HFF-Myc (cell line): ENCODE data around the gene CHRNA1.

Experiments used
- DNase-seq: peaks from one replicate; pipeline ENCODE4 v3.0.0-alpha.2; 2011; ENCODE audit warnings: low read depth; ENCODE audit errors: extremely low read depth
- H3K4me3 ChIP-seq: replicated peaks from 2 replicates; pipeline ENCODE4 v1.5.1; 2011; ENCODE audit warnings: low read depth, mild to moderate bottlenecking, control low read depth, low read length
- TF ChIP-seq, protein P1 (sequence below): IDR thresholded peaks from 2 replicates; pipeline ENCODE4 v1.5.1; 2012; ENCODE audit warnings: mild to moderate bottlenecking, low read depth, low read length, control low read depth; ENCODE audit errors: missing control alignments

The CHRNA1 gene

DNA sequence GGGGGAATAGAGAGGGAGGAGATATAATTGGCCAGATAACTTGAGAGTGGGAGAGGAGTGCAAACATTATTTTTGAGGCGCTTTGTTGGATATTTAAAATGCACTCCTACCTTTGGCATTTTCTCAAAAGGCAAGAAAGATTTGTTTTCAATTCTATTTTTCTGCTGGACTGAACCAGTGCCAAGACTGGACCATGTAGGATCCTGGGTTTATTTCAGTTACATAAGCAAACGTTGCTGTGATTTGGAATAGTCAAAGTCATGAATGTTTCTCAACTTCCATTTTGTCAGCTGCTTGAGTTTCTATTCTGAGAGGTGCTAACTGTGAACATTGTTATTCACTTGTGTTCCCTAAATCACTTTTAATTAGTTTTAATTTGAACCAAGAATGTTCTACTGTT, 8.9 kb upstream of the CHRNA1 start:
- no peak overlapping the region for H3K4me3 ChIP-seq
- TF ChIP-seq, protein P1, sequence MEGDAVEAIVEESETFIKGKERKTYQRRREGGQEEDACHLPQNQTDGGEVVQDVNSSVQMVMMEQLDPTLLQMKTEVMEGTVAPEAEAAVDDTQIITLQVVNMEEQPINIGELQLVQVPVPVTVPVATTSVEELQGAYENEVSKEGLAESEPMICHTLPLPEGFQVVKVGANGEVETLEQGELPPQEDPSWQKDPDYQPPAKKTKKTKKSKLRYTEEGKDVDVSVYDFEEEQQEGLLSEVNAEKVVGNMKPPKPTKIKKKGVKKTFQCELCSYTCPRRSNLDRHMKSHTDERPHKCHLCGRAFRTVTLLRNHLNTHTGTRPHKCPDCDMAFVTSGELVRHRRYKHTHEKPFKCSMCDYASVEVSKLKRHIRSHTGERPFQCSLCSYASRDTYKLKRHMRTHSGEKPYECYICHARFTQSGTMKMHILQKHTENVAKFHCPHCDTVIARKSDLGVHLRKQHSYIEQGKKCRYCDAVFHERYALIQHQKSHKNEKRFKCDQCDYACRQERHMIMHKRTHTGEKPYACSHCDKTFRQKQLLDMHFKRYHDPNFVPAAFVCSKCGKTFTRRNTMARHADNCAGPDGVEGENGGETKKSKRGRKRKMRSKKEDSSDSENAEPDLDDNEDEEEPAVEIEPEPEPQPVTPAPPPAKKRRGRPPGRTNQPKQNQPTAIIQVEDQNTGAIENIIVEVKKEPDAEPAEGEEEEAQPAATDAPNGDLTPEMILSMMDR, result no peak
- DNase-seq, result no peak

DNA sequence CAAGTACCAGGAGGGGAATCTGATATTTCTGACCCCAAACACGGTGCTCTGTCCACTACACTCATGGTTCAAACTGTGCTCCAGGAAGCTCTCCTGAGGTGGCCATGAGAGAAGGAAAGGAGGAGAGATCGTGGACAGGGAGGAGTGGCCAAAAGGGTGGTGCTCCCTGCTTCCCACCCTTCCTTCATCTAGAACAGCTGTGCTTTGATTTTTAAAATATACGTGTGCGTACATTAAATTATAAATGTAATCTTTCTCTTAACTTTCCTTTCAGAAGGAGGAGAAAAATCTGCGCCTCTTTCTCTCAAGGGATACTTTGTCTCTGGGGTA, 8.2 kb upstream of the CHRNA1 start:
- no peak overlapping the region for H3K4me3 ChIP-seq
- TF ChIP-seq, protein P1, result no peak
- no peak for DNase-seq

DNA sequence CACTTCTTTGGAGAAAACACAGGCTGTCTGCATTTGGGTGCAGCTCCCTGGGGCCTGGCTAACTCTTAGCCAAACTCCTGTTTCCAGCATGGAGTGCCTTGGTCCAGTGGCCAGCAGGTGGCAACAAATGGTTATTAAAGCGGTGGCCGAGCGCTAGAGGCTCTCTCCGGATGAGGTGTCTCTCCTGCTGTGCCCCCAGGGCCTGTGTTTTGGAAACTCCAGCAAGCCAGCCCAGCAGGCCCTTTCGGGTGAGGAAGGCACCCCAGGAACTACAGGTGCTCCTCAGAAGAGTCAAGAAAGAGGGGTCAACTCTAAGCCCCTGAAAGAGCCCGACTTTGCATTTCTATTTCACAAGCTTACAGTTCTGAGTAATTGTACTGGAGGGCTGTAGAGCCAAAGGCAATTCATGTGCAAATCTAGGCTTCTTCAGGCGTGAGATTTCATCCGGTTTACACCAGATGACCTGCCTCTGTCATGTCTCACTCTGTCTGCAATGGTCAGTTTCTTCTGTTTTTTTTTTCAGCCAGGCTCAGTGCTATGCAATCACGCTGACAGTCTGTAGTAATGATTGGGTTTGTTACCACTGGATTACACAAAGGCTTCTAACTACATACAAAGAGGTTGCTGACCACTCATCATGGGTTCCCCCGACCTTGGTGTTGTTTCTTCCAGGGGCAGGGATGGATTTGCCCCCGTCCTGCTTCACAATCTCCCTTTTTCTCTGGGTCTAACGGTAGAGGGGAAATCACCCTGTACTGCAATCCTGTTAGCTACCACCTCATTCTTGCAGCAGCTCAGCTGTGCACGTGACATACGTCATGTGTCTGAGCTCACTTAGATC, 7.6 kb upstream of the CHRNA1 start:
- TF ChIP-seq, protein P1, result peak; percentile 87
- DNase-seq, result no peak
- H3K4me3 ChIP-seq, result no peak overlapping the region

DNA sequence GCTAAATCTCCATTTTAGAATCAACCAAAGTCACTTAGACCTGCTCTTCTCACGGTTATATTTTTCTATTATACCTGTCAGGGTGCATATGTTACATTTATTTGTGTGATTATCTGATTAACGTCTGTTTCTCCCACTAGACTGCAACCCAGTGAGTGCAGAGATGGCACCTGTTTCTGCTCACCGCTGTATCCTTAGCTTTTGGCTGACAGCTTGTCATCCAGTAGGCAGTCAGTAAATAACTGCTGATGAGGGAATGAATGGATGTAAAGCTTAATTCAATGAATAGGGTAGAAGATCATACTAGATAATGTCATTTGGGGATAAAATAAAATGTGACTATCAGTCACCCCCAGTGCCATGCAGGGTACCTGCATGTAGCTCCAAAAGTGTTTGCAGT, 6.9 kb upstream of the CHRNA1 start:
- TF ChIP-seq, protein P1, result no peak
- no peak for DNase-seq
- H3K4me3 ChIP-seq, result no peak overlapping the region

DNA sequence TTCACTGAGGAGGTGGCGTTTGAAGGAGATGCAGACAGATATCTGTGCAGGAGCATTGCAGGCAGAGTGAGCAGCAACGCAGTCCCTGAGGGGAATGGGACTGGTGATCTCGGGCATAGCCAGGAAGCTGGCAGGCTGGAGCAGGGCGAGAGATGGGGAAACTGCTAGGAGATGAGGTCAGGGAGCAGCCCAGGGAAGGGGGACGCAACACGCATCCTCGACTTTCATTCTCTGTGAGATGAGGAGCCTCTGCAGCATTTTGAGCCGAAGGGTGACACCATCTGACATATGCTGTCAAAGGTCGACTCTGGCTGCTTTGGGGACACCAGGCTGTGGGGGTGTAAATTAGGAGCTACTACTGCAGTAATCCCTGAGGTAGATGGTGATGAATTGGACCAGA, 4.3 kb upstream of the CHRNA1 start:
- DNase-seq, result no peak
- H3K4me3 ChIP-seq, result no peak overlapping the region
- TF ChIP-seq, protein P1, result no peak

DNA sequence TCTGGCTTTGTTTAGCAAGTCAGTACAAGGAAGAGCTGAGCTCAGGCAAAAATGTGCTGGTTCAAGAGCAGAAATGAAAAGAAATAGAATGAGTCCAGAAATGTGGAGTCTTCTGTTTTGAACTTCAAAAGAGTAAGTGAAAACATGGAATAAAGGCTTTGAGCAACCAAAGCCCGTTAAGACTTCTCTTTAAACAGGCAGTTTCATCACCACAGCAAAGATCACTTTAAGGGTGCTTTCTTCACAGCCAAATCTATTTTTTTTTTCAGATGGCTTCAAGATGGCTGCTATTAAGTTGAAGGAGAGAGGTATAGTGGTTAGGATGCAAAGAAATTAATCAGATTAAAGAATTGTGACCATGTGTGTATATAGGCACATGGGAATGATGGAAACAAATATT, 2.0 kb upstream of the CHRNA1 start:
- no peak for DNase-seq
- TF ChIP-seq, protein P1, result no peak
- no peak overlapping the region for H3K4me3 ChIP-seq

DNA sequence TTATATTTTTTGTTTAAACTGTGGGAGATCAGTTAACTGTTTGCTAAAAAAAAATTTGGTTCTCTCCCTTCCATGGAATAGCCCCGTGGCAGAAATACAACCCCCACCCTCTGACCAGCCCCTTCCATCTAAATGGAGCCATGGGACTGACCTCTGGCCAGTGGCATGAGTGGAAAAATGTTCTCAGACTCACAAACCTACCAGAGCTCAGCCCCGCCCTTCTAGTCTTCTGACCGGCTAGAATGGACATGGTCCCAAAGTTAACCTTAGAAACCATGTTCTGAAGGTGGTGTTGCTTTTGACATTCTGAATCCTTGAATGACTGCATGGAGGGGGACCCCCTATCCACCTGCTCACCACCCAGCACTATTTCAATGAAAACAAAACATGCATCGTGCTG, 1.3 kb upstream of the CHRNA1 start:
- no peak overlapping the region for H3K4me3 ChIP-seq
- TF ChIP-seq, protein P1, result no peak
- no peak for DNase-seq
